T-helper 1 cell treated with Interleukin-12 subunit alpha and Interleukin-12 subunit beta and Interleukin-4 antibody, amounts not matched to agents 30 ng/mL and 1 ng/mL, for 36 hours (primary cell): ENCODE results near the gene FCGR3B. TPM values are rescaled to one million over a fixed set of nuclear protein-coding genes. Genes with fewer than 3 reads are reported as not detected.
"Not testable (repeated sequence)": the region's sequence is repeated elsewhere in the genome, so short reads cannot be mapped to it uniquely, and the experiment has no call there.

Experiments used
- intact Hi-C: fragments of 100-400 bp; cut with micrococcal nuclease; formaldehyde crosslinking; loops from one replicate; pipeline ENCODE4 v1.15.1; 2024
- total RNA-seq: library from RNA; stranded (reverse); gene quantifications from 2 replicates; pipeline ENCODE4 v1.2.3, GENCODE V29; 2022

FCGR3B gene
- total RNA-seq, result not detected in 2 replicates

- intact Hi-C loops, result no loop called here
These were observed at the start of gene FCGR3B for GRCh38 chr1:161631076-161631475. FCGR3B (minus strand) TSS chr1:161631176; CDS start chr1:161631094, 82 bp downstream.

GRCh38 chr1:161678500-161678899 is 47.5 kb upstream of the FCGR3B start:
- intact Hi-C loops, result no loop called here

- intact Hi-C loops, result no loop called here
These were observed 46.1 kb upstream of the FCGR3B start for GRCh38 chr1:161676958-161677689.

GRCh38 chr1:161676441-161676840 is 45.5 kb upstream of the FCGR3B start:
- intact Hi-C loops, result no loop called here

- intact Hi-C loops, result not testable (repeated sequence)
These were observed 43.9 kb upstream of the FCGR3B start for GRCh38 chr1:161674908-161675307.

GRCh38 chr1:161674447-161674846 is 43.5 kb upstream of the FCGR3B start:
- intact Hi-C loops, result not testable (repeated sequence)

GRCh38 chr1:161673437-161673836 is 42.5 kb upstream of the FCGR3B start:
- intact Hi-C loops, result not testable (repeated sequence)

- intact Hi-C loops, result not testable (repeated sequence)
These were observed 40.4 kb upstream of the FCGR3B start for GRCh38 chr1:161671045-161672020.

- intact Hi-C loops, result not testable (repeated sequence)
These were observed 33.7 kb upstream of the FCGR3B start for GRCh38 chr1:161664689-161665088.

GRCh38 chr1:161663569-161663968 is 32.6 kb upstream of the FCGR3B start:
- intact Hi-C loops, result not testable (repeated sequence)

- intact Hi-C loops, result not testable (repeated sequence)
These were observed 31.8 kb upstream of the FCGR3B start, which contains the start of gene FCGR2B for GRCh38 chr1:161662684-161663339. FCGR2B (plus strand) TSS chr1:161663143; CDS start chr1:161663242, 99 bp downstream.

- intact Hi-C loops, result not testable (repeated sequence)
These were observed 30.8 kb upstream of the FCGR3B start for GRCh38 chr1:161661660-161662311.

- intact Hi-C loops, result not testable (repeated sequence)
These were observed 27.5 kb upstream of the FCGR3B start for GRCh38 chr1:161658524-161658923.

GRCh38 chr1:161653971-161654370 is 23.0 kb upstream of the FCGR3B start:
- intact Hi-C loops, result not testable (repeated sequence)

- intact Hi-C loops, result not testable (repeated sequence)
These were observed 22.6 kb upstream of the FCGR3B start for GRCh38 chr1:161653541-161653940.

GRCh38 chr1:161647507-161648360 is 16.8 kb upstream of the FCGR3B start:
- intact Hi-C loops, result loop anchor here (1.0 to 5.0 kb wide), 2 partner anchors 75 to 94 kb away; no protein-coding TSS in a partner anchor

GRCh38 chr1:161644855-161645254 is 13.9 kb upstream of the FCGR3B start:
- intact Hi-C loops, result loop anchor here (5.0 kb wide), 1 partner anchor 73 kb away; no protein-coding TSS in a partner anchor

GRCh38 chr1:161643481-161644208 is 12.7 kb upstream of the FCGR3B start:
- intact Hi-C loops, result not testable (repeated sequence)

- intact Hi-C loops, result not testable (repeated sequence)
These were observed 11.7 kb upstream of the FCGR3B start for GRCh38 chr1:161642697-161643096.
